Measurements from ENCODE around the gene GRIN3B.

The GRIN3B gene

GRCh38 chr19:1039646-1040475 lies 39.6 kb downstream of the GRIN3B start, which contains the start of gene ABCA7:
TSS of gene ABCA7 (plus strand) at chr19:1040107. CDS start at chr19:1041362, 1,255 bp downstream.
- Histone ChIP-seq H3K4me3 (ENCODE audit: low read depth, low read length) (peak within 1 kb of the TSS; percentile 54), H3K9me3 (ENCODE audit: control insufficient read depth, insufficient read depth, low read depth, low read length) (no peaks in the 10 kb centered on the region), H3K27ac (ENCODE audit: extremely low read depth, low read depth, low read length) (peak within 1 kb of the TSS; percentile 21; the same call in 1 of the 2 replicates), H3K4me1 (ENCODE audit: control insufficient read depth, insufficient read depth, low read length) (no peaks in the 10 kb centered on the region; the same call in 1 of the 2 replicates), H3K36me3 (ENCODE audit: control insufficient read depth in 2 of 2, insufficient read depth in 1 of 2, low read length in 2 of 2) (peaks cover 0 to 20% of the 10 kb centered on the region in 2 experiments; a peak in 1 of 3 replicates)
- ChIA-PET POLR2A (interaction anchor here (0.6 to 5.8 kb wide), 12 partner anchors 12 to 229 kb away, joined by 3 to 60 read pairs (median 3); partner anchors contain the start of genes CIRBP, CNN2 and GPX4), CTCF (interaction anchor here (0.6 to 1.4 kb wide), 4 partner anchors 11 to 185 kb away, joined by 3 to 4 read pairs (median 3); no protein-coding TSS in a partner anchor)
- TF ChIP-seq, protein P1, sequence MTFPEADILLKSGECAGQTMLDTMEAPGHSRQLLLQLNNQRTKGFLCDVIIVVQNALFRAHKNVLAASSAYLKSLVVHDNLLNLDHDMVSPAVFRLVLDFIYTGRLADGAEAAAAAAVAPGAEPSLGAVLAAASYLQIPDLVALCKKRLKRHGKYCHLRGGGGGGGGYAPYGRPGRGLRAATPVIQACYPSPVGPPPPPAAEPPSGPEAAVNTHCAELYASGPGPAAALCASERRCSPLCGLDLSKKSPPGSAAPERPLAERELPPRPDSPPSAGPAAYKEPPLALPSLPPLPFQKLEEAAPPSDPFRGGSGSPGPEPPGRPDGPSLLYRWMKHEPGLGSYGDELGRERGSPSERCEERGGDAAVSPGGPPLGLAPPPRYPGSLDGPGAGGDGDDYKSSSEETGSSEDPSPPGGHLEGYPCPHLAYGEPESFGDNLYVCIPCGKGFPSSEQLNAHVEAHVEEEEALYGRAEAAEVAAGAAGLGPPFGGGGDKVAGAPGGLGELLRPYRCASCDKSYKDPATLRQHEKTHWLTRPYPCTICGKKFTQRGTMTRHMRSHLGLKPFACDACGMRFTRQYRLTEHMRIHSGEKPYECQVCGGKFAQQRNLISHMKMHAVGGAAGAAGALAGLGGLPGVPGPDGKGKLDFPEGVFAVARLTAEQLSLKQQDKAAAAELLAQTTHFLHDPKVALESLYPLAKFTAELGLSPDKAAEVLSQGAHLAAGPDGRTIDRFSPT (tag by site-specific recombination; IDR thresholded peaks at IDR 0.05), result peak; percentile 94
- TF ChIP-seq ZNF23 (tag by site-specific recombination; IDR thresholded peaks at IDR 0.05; ENCODE audit: borderline replicate concordance) (no peak), ZNF677 (tag by site-specific recombination; IDR thresholded peaks at IDR 0.05) (no peak), ZXDB (tag by site-specific recombination; IDR thresholded peaks at IDR 0.05) (peak; percentile 98), ZNF654 (tag by site-specific recombination; IDR thresholded peaks at IDR 0.05; ENCODE audit: low read depth) (no peak), ZNF292 (tag by site-specific recombination; IDR thresholded peaks at IDR 0.05; ENCODE audit: borderline replicate concordance, low read depth) (peak; percentile 5; the same call in 1 of the 2 replicates), ZNF132 (tag by site-specific recombination; IDR thresholded peaks at IDR 0.05; ENCODE audit: borderline replicate concordance) (no peak), REST (tag by site-specific recombination; IDR thresholded peaks at IDR 0.05) (no peak), ZNF404 (tag by site-specific recombination; IDR thresholded peaks at IDR 0.05) (no peak), ZNF133 (tag by site-specific recombination; IDR thresholded peaks at IDR 0.05) (no peak), ZSCAN4 (tag by site-specific recombination; IDR thresholded peaks at IDR 0.05) (no peak), PRDM1 (tag by site-specific recombination; IDR thresholded peaks at IDR 0.05) (no peak), ZNF777 (tag by site-specific recombination; IDR thresholded peaks at IDR 0.05; ENCODE audit: borderline replicate concordance) (no peak), ZNF785 (tag by site-specific recombination; IDR thresholded peaks at IDR 0.05) (no peak), ZNF501 (tag by site-specific recombination; IDR thresholded peaks at IDR 0.05) (no peak), ZNF521 (tag by site-specific recombination; IDR thresholded peaks at IDR 0.05) (no peak), ZNF513 (tag by site-specific recombination; IDR thresholded peaks at IDR 0.05) (no peak)
- TF ChIP-seq, protein P2, sequence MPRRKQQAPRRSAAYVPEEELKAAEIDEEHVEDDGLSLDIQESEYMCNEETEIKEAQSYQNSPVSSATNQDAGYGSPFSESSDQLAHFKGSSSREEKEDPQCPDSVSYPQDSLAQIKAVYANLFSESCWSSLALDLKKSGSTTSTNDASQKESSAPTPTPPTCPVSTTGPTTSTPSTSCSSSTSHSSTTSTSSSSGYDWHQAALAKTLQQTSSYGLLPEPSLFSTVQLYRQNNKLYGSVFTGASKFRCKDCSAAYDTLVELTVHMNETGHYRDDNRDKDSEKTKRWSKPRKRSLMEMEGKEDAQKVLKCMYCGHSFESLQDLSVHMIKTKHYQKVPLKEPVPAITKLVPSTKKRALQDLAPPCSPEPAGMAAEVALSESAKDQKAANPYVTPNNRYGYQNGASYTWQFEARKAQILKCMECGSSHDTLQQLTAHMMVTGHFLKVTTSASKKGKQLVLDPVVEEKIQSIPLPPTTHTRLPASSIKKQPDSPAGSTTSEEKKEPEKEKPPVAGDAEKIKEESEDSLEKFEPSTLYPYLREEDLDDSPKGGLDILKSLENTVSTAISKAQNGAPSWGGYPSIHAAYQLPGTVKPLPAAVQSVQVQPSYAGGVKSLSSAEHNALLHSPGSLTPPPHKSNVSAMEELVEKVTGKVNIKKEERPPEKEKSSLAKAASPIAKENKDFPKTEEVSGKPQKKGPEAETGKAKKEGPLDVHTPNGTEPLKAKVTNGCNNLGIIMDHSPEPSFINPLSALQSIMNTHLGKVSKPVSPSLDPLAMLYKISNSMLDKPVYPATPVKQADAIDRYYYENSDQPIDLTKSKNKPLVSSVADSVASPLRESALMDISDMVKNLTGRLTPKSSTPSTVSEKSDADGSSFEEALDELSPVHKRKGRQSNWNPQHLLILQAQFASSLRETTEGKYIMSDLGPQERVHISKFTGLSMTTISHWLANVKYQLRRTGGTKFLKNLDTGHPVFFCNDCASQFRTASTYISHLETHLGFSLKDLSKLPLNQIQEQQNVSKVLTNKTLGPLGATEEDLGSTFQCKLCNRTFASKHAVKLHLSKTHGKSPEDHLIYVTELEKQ (tag by site-specific recombination; IDR thresholded peaks at IDR 0.05; ENCODE audit: borderline replicate concordance), result no peak
- TF ChIP-seq, protein P3, sequence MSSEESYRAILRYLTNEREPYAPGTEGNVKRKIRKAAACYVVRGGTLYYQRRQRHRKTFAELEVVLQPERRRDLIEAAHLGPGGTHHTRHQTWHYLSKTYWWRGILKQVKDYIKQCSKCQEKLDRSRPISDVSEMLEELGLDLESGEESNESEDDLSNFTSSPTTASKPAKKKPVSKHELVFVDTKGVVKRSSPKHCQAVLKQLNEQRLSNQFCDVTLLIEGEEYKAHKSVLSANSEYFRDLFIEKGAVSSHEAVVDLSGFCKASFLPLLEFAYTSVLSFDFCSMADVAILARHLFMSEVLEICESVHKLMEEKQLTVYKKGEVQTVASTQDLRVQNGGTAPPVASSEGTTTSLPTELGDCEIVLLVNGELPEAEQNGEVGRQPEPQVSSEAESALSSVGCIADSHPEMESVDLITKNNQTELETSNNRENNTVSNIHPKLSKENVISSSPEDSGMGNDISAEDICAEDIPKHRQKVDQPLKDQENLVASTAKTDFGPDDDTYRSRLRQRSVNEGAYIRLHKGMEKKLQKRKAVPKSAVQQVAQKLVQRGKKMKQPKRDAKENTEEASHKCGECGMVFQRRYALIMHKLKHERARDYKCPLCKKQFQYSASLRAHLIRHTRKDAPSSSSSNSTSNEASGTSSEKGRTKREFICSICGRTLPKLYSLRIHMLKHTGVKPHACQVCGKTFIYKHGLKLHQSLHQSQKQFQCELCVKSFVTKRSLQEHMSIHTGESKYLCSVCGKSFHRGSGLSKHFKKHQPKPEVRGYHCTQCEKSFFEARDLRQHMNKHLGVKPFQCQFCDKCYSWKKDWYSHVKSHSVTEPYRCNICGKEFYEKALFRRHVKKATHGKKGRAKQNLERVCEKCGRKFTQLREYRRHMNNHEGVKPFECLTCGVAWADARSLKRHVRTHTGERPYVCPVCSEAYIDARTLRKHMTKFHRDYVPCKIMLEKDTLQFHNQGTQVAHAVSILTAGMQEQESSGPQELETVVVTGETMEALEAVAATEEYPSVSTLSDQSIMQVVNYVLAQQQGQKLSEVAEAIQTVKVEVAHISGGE (tag by site-specific recombination; conservative IDR thresholded peaks at IDR 0.05; ENCODE audit: low read depth), result peak; percentile 25; the same call in 1 of the 2 replicates
